Fibroblast of pulmonary artery (primary cell): ENCODE measurements around the gene IFI27L2.
"Not testable (repeated sequence)": the region's sequence is repeated elsewhere in the genome, so short reads cannot be mapped to it uniquely, and the experiment has no call there.

ENCODE experiments used
- DNase-seq: peaks from one replicate; pipeline ENCODE4 v3.0.0-alpha.2; 2010; ENCODE audit warnings: low read depth
- H3K4me3 ChIP-seq: replicated peaks from 2 replicates; pipeline ENCODE4 v1.5.1; 2011; ENCODE audit warnings: low read depth, mild to moderate bottlenecking, control low read depth, low read length, moderate library complexity
- TF ChIP-seq, protein P1 (sequence below): IDR thresholded peaks from 2 replicates; pipeline ENCODE4 v1.5.1; 2011; ENCODE audit warnings: mild to moderate bottlenecking, control low read depth, low read length, inconsistent platforms; ENCODE audit errors: missing control alignments

IFI27L2 gene

GRCh38 chr14:94157197-94157596 is 27.8 kb upstream of the IFI27L2 start:
- TF ChIP-seq, protein P1, sequence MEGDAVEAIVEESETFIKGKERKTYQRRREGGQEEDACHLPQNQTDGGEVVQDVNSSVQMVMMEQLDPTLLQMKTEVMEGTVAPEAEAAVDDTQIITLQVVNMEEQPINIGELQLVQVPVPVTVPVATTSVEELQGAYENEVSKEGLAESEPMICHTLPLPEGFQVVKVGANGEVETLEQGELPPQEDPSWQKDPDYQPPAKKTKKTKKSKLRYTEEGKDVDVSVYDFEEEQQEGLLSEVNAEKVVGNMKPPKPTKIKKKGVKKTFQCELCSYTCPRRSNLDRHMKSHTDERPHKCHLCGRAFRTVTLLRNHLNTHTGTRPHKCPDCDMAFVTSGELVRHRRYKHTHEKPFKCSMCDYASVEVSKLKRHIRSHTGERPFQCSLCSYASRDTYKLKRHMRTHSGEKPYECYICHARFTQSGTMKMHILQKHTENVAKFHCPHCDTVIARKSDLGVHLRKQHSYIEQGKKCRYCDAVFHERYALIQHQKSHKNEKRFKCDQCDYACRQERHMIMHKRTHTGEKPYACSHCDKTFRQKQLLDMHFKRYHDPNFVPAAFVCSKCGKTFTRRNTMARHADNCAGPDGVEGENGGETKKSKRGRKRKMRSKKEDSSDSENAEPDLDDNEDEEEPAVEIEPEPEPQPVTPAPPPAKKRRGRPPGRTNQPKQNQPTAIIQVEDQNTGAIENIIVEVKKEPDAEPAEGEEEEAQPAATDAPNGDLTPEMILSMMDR = no peak
- H3K4me3 ChIP-seq = no peak overlapping the region
- no peak for DNase-seq

DNA sequence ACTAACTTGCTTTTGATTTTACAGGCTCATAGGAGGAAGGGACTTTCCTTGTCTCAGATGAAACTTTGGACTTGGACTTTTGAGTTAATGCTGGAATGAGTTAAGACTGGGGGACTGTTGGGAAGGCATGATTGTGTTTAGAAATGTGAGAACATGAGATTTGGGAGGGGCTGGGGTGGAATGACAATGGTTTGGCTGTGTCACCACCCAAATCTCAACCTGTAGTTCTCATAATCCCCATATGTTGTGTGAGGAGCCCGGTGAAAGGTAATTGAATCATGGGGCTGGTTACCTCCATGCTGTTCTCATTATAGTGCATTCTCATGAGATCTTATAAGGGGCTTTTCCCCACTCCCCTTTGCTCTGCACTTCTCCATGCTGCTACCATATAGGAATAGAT is 26.7 kb upstream of the IFI27L2 start:
- DNase-seq, H3K4me3 ChIP-seq: not testable (repeated sequence)

GRCh38 chr14:94153750-94154342 is 24.4 kb upstream of the IFI27L2 start:
- H3K4me3 ChIP-seq = no peak overlapping the region
- DNase-seq = no peak

DNA sequence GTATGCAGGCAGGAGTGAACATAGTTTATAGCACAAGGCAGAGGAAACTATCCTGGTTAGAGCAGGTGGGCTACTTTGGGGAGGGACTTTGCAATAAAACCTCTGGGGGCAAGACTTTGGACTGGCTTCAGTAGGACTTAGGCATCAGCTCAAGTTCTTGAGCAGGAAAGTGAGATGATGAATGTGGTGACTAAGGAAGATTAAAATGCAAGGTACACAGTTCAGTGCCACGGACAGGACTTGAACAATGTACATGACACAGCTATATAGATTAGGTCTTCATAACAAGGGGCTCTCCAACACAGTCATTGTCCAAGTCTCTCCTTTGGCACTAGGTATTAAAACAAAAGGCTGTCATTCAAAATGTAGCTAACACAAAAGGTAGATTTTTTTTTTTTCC is 23.3 kb upstream of the IFI27L2 start:
- TF ChIP-seq, protein P1 = no peak

More at GRCh38 chr14:94153750-94154342, 24.4 kb upstream of the IFI27L2 start:
- TF ChIP-seq, protein P1 = no peak

GRCh38 chr14:94145902-94146527 is 16.6 kb upstream of the IFI27L2 start:
- DNase-seq = no peak
- TF ChIP-seq, protein P1 = no peak
- no peak overlapping the region for H3K4me3 ChIP-seq

More for the DNA sequence above, 23.3 kb upstream of the IFI27L2 start:
- DNase-seq = no peak
- H3K4me3 ChIP-seq = no peak overlapping the region

DNA sequence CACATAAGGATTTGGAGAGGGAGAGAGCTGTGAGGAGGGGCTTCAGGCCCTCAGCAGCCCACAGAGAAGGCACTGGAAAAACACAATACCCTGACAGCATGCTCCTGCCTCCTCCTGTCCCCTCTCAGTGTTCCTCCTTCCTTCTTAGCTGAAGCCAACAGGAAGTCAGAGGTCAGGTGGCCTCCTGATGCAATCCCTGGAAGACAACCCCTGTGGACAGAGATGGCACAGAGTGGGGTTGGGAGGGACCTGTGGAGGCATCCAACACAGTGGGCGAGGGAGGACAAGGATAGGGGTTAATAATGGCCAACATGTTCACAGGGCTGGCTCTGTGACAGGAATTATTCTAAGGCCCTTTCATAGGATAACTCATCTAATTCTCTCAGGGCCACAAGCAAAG is 15.4 kb upstream of the IFI27L2 start:
- TF ChIP-seq, protein P1 = no peak
- H3K4me3 ChIP-seq = no peak overlapping the region
- no peak for DNase-seq

GRCh38 chr14:94143711-94144110 is 14.3 kb upstream of the IFI27L2 start:
- no peak for DNase-seq
- no peak overlapping the region for H3K4me3 ChIP-seq
- TF ChIP-seq, protein P1 = no peak
